Measurements from ENCODE around the gene ABCC5. TPM values are rescaled to one million over a fixed set of nuclear protein-coding genes. Genes with fewer than 3 reads are reported as not detected.

The ABCC5 gene
- total RNA-seq, 4 donors from 2014 or later = 15.9 to 46.0 (median 23.3) TPM

DNA sequence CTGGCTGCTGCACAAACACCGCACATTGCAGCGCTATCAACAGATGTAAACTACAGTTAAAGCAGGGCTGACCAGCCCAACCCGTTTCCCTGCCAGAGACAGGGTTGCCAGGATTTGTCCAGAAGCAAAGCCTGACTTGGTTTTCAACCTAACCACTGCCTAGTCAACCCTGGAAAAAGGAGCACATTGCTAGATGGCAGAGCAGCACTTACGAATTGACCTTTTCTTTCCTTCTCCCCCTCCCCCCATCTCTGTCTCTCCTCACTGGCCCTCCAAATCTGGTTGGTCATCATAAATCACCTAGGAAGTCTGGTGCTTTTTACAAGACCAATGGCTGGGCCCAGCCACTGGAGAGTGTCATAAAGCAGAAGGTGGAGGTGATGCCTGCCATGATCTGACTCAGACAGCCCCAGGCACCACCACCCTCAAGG lies 51.3 kb downstream of the ABCC5 start:
- DNase-seq = no peak
- no peak overlapping the region for H3K27ac ChIP-seq
- no peaks in the 10 kb centered on the region for H3K4me1 ChIP-seq
- H3K4me3 ChIP-seq = no peak overlapping the region
- intact Hi-C loops (cut with DNase I; ENCODE audit: low total_unique reads) = no loop called here
- H3K27me3 ChIP-seq = no peaks in the 10 kb centered on the region
- no peak for TF ChIP-seq POLR2A (IDR thresholded peaks at IDR 0.05)
- TF ChIP-seq, protein P1, sequence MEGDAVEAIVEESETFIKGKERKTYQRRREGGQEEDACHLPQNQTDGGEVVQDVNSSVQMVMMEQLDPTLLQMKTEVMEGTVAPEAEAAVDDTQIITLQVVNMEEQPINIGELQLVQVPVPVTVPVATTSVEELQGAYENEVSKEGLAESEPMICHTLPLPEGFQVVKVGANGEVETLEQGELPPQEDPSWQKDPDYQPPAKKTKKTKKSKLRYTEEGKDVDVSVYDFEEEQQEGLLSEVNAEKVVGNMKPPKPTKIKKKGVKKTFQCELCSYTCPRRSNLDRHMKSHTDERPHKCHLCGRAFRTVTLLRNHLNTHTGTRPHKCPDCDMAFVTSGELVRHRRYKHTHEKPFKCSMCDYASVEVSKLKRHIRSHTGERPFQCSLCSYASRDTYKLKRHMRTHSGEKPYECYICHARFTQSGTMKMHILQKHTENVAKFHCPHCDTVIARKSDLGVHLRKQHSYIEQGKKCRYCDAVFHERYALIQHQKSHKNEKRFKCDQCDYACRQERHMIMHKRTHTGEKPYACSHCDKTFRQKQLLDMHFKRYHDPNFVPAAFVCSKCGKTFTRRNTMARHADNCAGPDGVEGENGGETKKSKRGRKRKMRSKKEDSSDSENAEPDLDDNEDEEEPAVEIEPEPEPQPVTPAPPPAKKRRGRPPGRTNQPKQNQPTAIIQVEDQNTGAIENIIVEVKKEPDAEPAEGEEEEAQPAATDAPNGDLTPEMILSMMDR (IDR thresholded peaks at IDR 0.05) = no peak
- H3K36me3 ChIP-seq = no peaks in the 10 kb centered on the region
- H3K9me3 ChIP-seq = no peaks in the 10 kb centered on the region

DNA sequence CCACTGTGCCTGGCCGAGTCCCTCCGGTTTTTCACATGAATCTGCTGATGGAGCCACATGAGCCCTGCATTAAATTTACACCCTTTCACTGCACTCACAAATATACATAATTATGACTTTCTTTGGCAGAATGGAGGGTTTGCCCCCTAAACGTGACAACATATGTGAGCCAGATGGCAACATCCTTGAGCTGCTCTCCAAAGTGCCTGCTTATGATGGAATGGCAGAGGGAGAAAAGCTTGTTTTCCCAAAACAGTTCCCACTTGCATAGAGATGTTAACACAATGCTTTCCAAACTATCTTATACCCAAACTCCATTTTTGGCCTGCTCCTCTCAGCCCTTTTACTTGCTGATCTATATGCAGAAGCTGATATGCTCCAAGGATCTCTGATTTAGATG lies 54.9 kb downstream of the ABCC5 start:
- intact Hi-C loops (cut with DNase I; ENCODE audit: low total_unique reads) = no loop called here
- TF ChIP-seq POLR2A (IDR thresholded peaks at IDR 0.05) = no peak
- TF ChIP-seq, protein P1 (IDR thresholded peaks at IDR 0.05) = no peak
- no peak overlapping the region for H3K27ac ChIP-seq
- H3K4me3 ChIP-seq = no peak overlapping the region
- no peaks in the 10 kb centered on the region for H3K4me1 ChIP-seq
- no peaks in the 10 kb centered on the region for H3K36me3 ChIP-seq
- no peak for DNase-seq
- no peaks in the 10 kb centered on the region for H3K27me3 ChIP-seq
- no peaks in the 10 kb centered on the region for H3K9me3 ChIP-seq

GRCh38 chr3:183959214-183959613 lies 58.5 kb downstream of the ABCC5 start:
- Histone ChIP-seq H3K36me3 (no peaks in the 10 kb centered on the region), H3K9me3 (no peaks in the 10 kb centered on the region), H3K27ac (no peak overlapping the region), H3K27me3 (no peaks in the 10 kb centered on the region), H3K4me3 (no peak overlapping the region), H3K4me1 (no peaks in the 10 kb centered on the region)
- intact Hi-C loops (cut with DNase I; ENCODE audit: low total_unique reads) = no loop called here
- DNase-seq = no peak
- TF ChIP-seq, protein P1 (IDR thresholded peaks at IDR 0.05) = no peak
- no peak for TF ChIP-seq POLR2A (IDR thresholded peaks at IDR 0.05)

GRCh38 chr3:183958775-183959174 lies 58.9 kb downstream of the ABCC5 start:
- intact Hi-C loops (cut with DNase I; ENCODE audit: low total_unique reads) = no loop called here
- H3K27ac ChIP-seq = no peak overlapping the region
- H3K9me3 ChIP-seq = no peaks in the 10 kb centered on the region
- TF ChIP-seq, protein P1 (IDR thresholded peaks at IDR 0.05) = no peak
- TF ChIP-seq POLR2A (IDR thresholded peaks at IDR 0.05) = no peak
- no peaks in the 10 kb centered on the region for H3K36me3 ChIP-seq
- no peaks in the 10 kb centered on the region for H3K27me3 ChIP-seq
- no peak overlapping the region for H3K4me3 ChIP-seq
- DNase-seq = no peak
- H3K4me1 ChIP-seq = no peaks in the 10 kb centered on the region

DNA sequence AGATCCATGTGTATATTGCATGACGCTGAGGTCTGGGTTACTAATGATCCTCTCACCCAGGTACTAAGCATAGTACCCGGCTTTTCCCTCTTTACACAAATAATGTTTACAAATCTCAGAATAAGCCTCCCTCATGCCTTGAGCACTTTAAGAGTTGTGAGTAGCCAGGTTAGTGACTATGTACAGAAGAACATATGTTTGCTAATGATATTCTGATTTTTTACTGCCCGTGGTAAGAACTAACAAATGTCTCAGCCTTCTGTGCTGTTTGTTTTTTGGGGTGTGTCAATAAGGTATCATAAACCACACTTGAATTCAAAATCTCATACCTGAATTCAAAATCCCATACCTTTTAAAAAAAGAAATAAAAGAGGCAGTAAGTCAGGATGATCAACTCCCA lies 59.5 kb downstream of the ABCC5 start:
- Histone ChIP-seq H3K27me3 (no peaks in the 10 kb centered on the region), H3K9me3 (no peaks in the 10 kb centered on the region), H3K27ac (no peak overlapping the region), H3K4me3 (no peak overlapping the region), H3K4me1 (no peaks in the 10 kb centered on the region), H3K36me3 (no peaks in the 10 kb centered on the region)
- no peak for DNase-seq
- intact Hi-C loops (cut with DNase I; ENCODE audit: low total_unique reads) = no loop called here
- no peak for TF ChIP-seq POLR2A (IDR thresholded peaks at IDR 0.05)
- TF ChIP-seq, protein P1 (IDR thresholded peaks at IDR 0.05) = no peak

Data from uterus (tissue), 4 donors.